Heart left ventricle (tissue), 16 donors: Measurements from ENCODE around the gene RABGAP1. TPM values are rescaled to one million over a fixed set of nuclear protein-coding genes. Genes with fewer than 3 reads are reported as not detected.

ENCODE experiments used
- ATAC-seq, 4 donors: fragments of 200-7000 bp; cut with Tn5 transposase; one replicate each; pipeline ENCODE4 v1.9.1; 2020 to 2022; ENCODE audit warnings: moderate library complexity in 4 of 4, mild to moderate bottlenecking in 3 of 4, moderate number of reproducible peaks in 1 of 4
- DNase-seq, 5 donors: peaks; one replicate each; pipeline ENCODE4 v3.0.0-alpha.2; 2020
- H3K27ac ChIP-seq, 12 donors: fragments of 200-600 bp; sonication (generic) in 4 of 12; one replicate each; pipeline versions ENCODE4 v1.5.0 to v1.8.0; 2016 to 2022; ENCODE audit warnings: mild to moderate bottlenecking in 2 of 12
- H3K27me3 ChIP-seq, 9 donors: fragments of 200-600 bp; sonication (generic) in 2 of 9; one replicate each; pipeline versions ENCODE4 v1.5.1 to v1.8.0; 2016 to 2022; ENCODE audit warnings: mild to moderate bottlenecking in 3 of 9
- H3K36me3 ChIP-seq, 9 donors: fragments of 200-600 bp; sonication (generic) in 2 of 9; one replicate each; pipeline versions ENCODE4 v1.5.0 to v1.8.0; 2018 to 2022; ENCODE audit warnings: mild to moderate bottlenecking in 2 of 9
- H3K4me1 ChIP-seq, 12 donors: fragments of 200-600 bp; sonication (generic) in 4 of 12; one replicate each; pipeline versions ENCODE4 v1.5.0 to v1.8.0; 2016 to 2022; ENCODE audit warnings: mild to moderate bottlenecking in 3 of 12
- H3K4me3 ChIP-seq, 12 donors: fragments of 200-600 bp; sonication (generic) in 4 of 12; one replicate each; pipeline versions ENCODE4 v1.5.0 to v1.8.0; 2017 to 2022; ENCODE audit warnings: mild to moderate bottlenecking in 9 of 12, moderate library complexity in 4 of 12
- H3K9me3 ChIP-seq, 12 donors: fragments of 200-600 bp; sonication (generic) in 4 of 12; one replicate each; pipeline versions ENCODE4 v1.5.0 to v1.8.0; 2016 to 2022; ENCODE audit warnings: mild to moderate bottlenecking in 1 of 12
- POLR2A ChIP-seq, 2 donors: fragments of 450-650 bp; IDR thresholded peaks; one replicate each; pipeline ENCODE4 v1.6.1; 2017; ENCODE audit warnings: antibody characterized with exemption in 2 of 2, mild to moderate bottlenecking in 2 of 2, moderate library complexity in 2 of 2
- WGBS, 4 donors: extraction: QIAGEN DNeasy Blood & Tissue Kit in 2 of 4; methylation state at CpG; one replicate each; pipeline versions ENCODE4 v1.1.5 to v1.1.7; 2013 to 2018; 5-methylcytosine and 5-hydroxymethylcytosine counted together
- intact Hi-C, 10 donors: fragments of 100-400 bp; cut with DNase I; formaldehyde crosslinking; loops; one replicate each; pipeline versions ENCODE4 v1.11.1 to v1.14.2; 2022
- polyA plus RNA-seq, 2 donors: library from polyadenylated mRNA; stranded (reverse); fragments of 200-250 nt; gene quantifications; one replicate each; pipeline ENCODE4 v1.2.3, GENCODE V29; 2013
- total RNA-seq, 9 donors: library from RNA; depleted of rRNA in 2 of 9; stranded (reverse); fragments of >200 nt in 2 of 9; fragmentation: NEBNext Ultra II Directional in 3 of 9; extraction: Animal tissue kit (Norgen Biotek cat#: 25700) in 3 of 9; gene quantifications; one replicate each; pipeline versions ENCODE4 v1.1.0 to v1.2.4, GENCODE V29; 2016 to 2023
- TF ChIP-seq, protein P1 (sequence below), 12 donors: fragments of 200-600 bp; sonication (generic) in 4 of 12; IDR thresholded peaks; one replicate each; pipeline versions ENCODE4 v1.5.0 to v1.8.0; 2018 to 2022; ENCODE audit warnings: antibody characterized with exemption in 12 of 12, mild to moderate bottlenecking in 5 of 12
- donor health status: ischemic (EF 13 %, LVEDD 7.1; RV severe dilation, severe dysfunction).
- donor health status: healthy with polysubstance abuse.
- donor health status: DM: no; HTN: yes; CAD: no.
- donor health status: DM: no; HTN: no; CAD: no.
- donor health status: ischemic (EF 25% LVEDD 6.9; RV normal size, moderate dysfunction).
- donor health status: ischemic (EF 25% LVEDD 5.7; RV mildly dilated, moderate dysfunction).
- donor health status: healthy.
- donor health status: DM: yes; HTN: yes; CAD: no.
- donor health status: ischemic (EF 35%, LVEDD 5.7; RV mildly dilated, moderate dysfunction).
- donor health status: nonischemic (EF 11% LVEDD 7.7; RV severe dilation, severe dysfunction).
- donor health status: DM: yes; HTN: yes; CAD: no.
- donor health status: PGD.
- donor health status: ischemic (EF 29% LVEDD 5.4; RV normal size, mild dysfunction).
- donor health status: nonischemic (EF 23%, LVEDD 6.1; RV moderate dilation, normal function).

RABGAP1 gene
- total and polyA plus RNA-seq, 11 donors: 11.8 to 62.2 (median 43.3) TPM

DNA sequence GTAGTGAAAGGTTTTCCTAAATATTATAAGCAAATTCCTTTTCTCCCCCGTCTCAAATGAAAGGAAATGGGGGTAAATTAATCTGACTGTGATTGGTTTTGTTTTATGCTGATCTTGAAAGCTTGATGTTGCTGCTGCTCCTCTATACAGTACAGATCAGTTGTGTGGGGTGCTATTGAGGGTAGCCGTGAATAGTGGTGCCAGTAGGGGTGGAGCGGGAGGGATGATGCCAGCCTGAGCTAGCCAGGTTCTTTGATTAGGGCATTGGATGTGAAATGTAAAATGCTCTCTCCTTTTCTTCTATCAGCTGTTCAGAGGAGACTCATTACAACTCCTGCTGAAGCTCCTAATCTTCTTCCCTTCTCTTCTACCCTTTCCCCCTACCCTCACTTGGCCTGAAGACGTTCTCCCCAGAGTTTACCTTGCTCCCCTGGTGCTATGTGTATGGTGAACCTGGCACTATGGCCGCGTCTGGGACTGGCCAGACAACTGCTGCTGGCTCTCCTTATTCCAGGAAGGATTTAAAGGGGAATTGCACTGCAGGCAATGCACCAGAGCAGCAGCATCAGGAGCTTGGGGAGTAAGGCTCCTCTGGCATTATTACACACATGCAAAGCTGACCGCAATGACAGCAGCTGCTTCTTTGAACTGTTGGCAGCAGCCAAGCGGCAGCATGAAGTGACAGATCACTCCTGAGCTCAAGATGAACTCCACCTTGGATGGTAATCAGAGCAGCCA lies 93.2 kb downstream of the RABGAP1 start:
- Histone ChIP-seq H3K9me3 (no peaks in the 10 kb centered on the region), H3K36me3 (peaks cover 0 to 33% (median 11%) of the 10 kb centered on the region in 9 donors), H3K27me3 (no peaks in the 10 kb centered on the region), H3K27ac (peak overlapping the region in 4 of 12 donors; percentile 13 to 49 (median 22)), H3K4me3 (peak overlapping the region in 10 of 12 donors; percentile 15 to 49 (median 36)), H3K4me1 (peaks cover 0 to 25% (median 7%) of the 10 kb centered on the region in 12 donors)
- 66 to 71% (median 69%) methylated on average over 8 of the region's 8 CpGs for WGBS, 4 donors
- DNase-seq (no peak), ATAC-seq (peak in 3 of 4 donors; percentile 29 to 52 (median 38))
- intact Hi-C loops: no loop called here
- no peak for TF ChIP-seq POLR2A (IDR thresholded peaks at IDR 0.05)
- TF ChIP-seq, protein P1, sequence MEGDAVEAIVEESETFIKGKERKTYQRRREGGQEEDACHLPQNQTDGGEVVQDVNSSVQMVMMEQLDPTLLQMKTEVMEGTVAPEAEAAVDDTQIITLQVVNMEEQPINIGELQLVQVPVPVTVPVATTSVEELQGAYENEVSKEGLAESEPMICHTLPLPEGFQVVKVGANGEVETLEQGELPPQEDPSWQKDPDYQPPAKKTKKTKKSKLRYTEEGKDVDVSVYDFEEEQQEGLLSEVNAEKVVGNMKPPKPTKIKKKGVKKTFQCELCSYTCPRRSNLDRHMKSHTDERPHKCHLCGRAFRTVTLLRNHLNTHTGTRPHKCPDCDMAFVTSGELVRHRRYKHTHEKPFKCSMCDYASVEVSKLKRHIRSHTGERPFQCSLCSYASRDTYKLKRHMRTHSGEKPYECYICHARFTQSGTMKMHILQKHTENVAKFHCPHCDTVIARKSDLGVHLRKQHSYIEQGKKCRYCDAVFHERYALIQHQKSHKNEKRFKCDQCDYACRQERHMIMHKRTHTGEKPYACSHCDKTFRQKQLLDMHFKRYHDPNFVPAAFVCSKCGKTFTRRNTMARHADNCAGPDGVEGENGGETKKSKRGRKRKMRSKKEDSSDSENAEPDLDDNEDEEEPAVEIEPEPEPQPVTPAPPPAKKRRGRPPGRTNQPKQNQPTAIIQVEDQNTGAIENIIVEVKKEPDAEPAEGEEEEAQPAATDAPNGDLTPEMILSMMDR (IDR thresholded peaks at IDR 0.05): no peak

DNA sequence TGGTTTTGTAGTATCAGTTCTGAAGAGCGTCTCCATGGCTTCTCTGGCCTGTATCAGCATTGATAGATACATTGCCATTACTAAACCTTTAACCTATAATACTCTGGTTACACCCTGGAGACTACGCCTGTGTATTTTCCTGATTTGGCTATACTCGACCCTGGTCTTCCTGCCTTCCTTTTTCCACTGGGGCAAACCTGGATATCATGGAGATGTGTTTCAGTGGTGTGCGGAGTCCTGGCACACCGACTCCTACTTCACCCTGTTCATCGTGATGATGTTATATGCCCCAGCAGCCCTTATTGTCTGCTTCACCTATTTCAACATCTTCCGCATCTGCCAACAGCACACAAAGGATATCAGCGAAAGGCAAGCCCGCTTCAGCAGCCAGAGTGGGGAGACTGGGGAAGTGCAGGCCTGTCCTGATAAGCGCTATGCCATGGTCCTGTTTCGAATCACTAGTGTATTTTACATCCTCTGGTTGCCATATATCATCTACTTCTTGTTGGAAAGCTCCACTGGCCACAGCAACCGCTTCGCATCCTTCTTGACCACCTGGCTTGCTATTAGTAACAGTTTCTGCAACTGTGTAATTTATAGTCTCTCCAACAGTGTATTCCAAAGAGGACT lies 94.2 kb downstream of the RABGAP1 start:
- 78 to 85% (median 81%) methylated on average over 13 of the region's 13 CpGs for WGBS, 4 donors
- peak in 2 of 4 donors; percentile 30 to 38 for ATAC-seq
- Histone ChIP-seq H3K4me1 (peaks cover 0 to 35% (median 15%) of the 10 kb centered on the region in 12 donors), H3K27me3 (no peaks in the 10 kb centered on the region), H3K9me3 (no peaks in the 10 kb centered on the region), H3K4me3 (peak overlapping the region in 9 of 12 donors; percentile 18 to 49 (median 38)), H3K27ac (peak overlapping the region in 5 of 12 donors; percentile 6 to 49 (median 26)), H3K36me3 (peaks cover 0 to 23% (median 3%) of the 10 kb centered on the region in 9 donors)
- DNase-seq: no peak
- intact Hi-C loops: no loop called here
- TF ChIP-seq, protein P1 (IDR thresholded peaks at IDR 0.05): no peak
- no peak for TF ChIP-seq POLR2A (IDR thresholded peaks at IDR 0.05)

- intact Hi-C loops: no loop called here
- Histone ChIP-seq H3K36me3 (peaks cover 0 to 16% (median 3%) of the 10 kb centered on the region in 9 donors), H3K4me3 (peak overlapping the region in 8 of 12 donors; percentile 4 to 49 (median 41)), H3K27ac (peak overlapping the region in 6 of 12 donors; percentile 6 to 49 (median 25)), H3K9me3 (no peaks in the 10 kb centered on the region), H3K4me1 (peaks cover 0 to 41% (median 17%) of the 10 kb centered on the region in 12 donors), H3K27me3 (no peaks in the 10 kb centered on the region)
- DNase-seq (no peak), ATAC-seq (no peak)
- WGBS, 4 donors: 61 to 80% (median 69%) methylated on average over 2 of the region's 2 CpGs
- TF ChIP-seq POLR2A (IDR thresholded peaks at IDR 0.05): no peak
- TF ChIP-seq, protein P1 (IDR thresholded peaks at IDR 0.05): no peak
Observed at GRCh38 chr9:123035791-123036190, 95.0 kb downstream of the RABGAP1 start.
